ENCODE results near the gene SSR2.
"Not testable (repeated sequence)": the region's sequence is repeated elsewhere in the genome, so short reads cannot be mapped to it uniquely, and the experiment has no call there.

Gene SSR2

DNA sequence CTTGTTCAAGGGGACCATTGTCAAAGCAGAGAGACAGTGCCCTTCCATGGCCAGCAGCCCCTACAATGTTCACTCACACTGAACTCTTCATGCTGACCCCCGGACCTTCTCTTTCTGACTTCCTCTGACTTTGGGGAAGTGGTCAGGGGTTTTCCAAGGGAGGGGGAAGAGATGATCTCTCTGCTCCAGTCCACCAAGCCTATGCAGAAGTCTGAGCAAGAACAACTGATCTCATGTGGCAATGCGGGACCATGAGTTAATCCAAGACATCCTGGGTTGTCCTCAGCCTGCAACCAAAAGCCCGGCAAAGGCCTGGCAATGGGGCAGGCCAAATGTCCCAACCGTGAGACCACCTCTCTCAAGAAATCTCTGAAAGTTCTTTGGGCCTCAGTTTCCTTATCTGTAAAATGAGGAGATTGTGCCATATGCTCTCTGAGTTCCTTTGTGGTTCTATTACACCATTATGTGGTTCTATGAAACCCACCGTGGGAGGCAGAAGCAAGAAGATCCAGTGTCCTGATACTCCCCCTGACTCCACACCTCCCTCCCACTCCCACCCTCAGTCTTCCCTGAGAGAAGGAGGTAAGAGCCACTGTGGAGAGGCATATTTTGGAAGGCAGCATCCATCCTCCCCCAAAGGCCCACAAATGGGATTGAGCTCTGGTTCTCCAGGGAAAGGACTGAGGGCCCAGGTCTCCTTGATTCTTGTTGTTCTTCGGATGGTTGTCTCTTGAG lies 30.6 kb downstream of the SSR2 start:
- no peak for DNase-seq

- peak; percentile 81 for DNase-seq
Observed at GRCh38 chr1:155989242-155990004, 31.3 kb downstream of the SSR2 start.

- DNase-seq, result not testable (repeated sequence)
Observed at GRCh38 chr1:155984903-155985645, 35.7 kb downstream of the SSR2 start.

DNA sequence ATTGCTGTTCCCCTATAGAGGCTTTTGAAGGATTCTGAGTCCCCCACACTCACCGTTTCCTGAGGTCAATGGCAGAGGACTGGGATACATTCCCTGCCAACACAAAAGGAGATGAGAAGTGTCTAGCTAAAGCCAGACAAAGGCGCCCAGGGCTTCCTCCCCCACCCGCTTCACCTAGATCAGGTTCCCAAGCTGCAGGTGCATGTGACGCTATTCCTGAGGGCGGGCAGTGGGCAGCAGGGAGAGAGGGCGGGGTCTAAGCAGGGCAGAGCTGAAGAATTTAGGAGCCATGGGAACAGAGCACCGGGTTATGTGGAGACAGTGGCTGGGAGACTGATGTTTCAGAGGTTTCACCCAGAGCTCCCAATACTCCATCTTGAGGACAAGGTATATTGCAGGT lies 36.4 kb downstream of the SSR2 start:
- DNase-seq, result no peak

- DNase-seq, result peak; percentile 76
Observed at GRCh38 chr1:155983191-155984024, 37.3 kb downstream of the SSR2 start.

GRCh38 chr1:155982106-155982505 lies 38.6 kb downstream of the SSR2 start:
- no peak for DNase-seq

GRCh38 chr1:155981266-155982088 lies 39.3 kb downstream of the SSR2 start:
- DNase-seq, result peak; percentile 46

DNA sequence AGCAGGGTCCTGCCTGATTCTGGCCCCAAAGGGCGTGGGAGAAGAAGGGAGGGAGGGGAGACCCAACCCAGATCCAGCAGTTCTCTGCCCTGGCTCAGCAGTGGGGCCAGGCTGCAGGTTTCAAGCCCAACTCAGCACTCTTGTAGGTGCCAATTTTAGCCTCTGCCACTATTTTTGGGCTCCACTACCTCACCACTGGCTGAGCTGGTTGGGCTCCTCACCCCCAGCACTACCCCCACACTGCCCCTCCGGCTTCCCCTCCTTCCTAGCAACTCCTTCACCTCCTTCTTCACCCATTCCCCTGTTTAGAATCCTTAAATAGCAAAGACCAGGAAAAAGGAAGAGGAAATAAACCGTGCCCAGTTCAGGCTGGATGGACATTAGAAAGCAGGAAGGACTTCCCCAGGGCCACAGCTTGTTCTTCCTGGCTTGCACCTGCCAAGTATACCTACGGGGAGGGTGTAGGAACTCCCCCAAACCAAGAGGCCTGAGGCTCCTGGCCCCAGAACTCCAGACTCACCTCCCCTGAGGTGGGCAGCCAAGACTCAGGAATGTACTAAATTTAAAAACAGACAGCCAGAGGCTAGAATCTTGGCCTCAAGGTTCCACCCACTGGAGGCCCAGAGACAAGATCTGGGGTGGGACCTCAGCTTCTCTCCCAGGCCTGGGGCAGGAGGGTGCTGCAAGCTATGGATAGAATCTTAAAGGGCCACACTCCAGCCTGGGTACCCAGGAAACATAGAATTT lies 41.0 kb downstream of the SSR2 start:
- peak; percentile 91 for DNase-seq

- peak; percentile 55 for DNase-seq
Observed at GRCh38 chr1:155978973-155979429, 41.8 kb downstream of the SSR2 start.

- DNase-seq, result peak; percentile 95
Observed at GRCh38 chr1:155978325-155978972, 42.3 kb downstream of the SSR2 start, which contains the start of gene ARHGEF2. TSS of gene ARHGEF2 (minus strand) at chr1:155978547. CDS start at chr1:155978427, 120 bp downstream.

- DNase-seq, result peak; percentile 35
Observed at GRCh38 chr1:155977690-155978324, 42.9 kb downstream of the SSR2 start.

- DNase-seq, result peak; percentile 63
Observed at GRCh38 chr1:155976913-155977689, 43.6 kb downstream of the SSR2 start.

GRCh38 chr1:155976062-155976912 lies 44.5 kb downstream of the SSR2 start:
- peak; percentile 91 for DNase-seq

DNA sequence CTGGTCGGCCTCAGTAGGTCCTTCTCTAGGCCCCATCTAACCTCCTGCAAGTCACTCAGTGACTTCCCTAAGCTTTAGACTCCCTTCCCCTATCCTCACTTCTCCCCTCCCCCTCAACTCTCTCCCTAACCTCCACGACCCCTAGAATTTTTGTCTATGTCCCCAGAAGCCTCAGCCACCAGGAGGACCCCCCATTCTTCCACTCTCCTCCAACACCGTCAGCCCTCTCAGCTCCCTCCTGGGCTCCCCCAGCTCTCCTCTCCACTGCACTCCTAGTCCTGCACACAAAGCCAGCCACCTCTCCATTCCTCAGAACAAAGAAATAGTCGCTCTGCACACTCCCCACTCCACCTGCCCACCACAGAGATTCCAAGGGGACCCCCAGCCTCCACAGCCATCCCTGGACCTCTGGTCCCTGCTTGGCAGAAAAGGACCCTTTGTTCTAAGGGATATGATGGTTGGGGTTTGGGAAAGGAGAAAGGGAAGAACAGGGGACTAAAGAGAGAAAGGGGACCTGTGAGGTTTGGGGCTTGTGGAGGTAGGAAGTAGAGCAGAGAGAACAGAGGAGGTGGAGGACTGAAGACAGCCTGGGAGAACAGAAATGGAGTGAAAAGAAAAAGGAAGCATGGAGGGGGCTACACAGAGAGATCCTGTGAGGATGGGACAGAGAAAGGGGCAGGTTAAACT lies 45.2 kb downstream of the SSR2 start:
- no peak for DNase-seq

- no peak for DNase-seq
Observed at GRCh38 chr1:155974208-155975115, 46.3 kb downstream of the SSR2 start.

DNA sequence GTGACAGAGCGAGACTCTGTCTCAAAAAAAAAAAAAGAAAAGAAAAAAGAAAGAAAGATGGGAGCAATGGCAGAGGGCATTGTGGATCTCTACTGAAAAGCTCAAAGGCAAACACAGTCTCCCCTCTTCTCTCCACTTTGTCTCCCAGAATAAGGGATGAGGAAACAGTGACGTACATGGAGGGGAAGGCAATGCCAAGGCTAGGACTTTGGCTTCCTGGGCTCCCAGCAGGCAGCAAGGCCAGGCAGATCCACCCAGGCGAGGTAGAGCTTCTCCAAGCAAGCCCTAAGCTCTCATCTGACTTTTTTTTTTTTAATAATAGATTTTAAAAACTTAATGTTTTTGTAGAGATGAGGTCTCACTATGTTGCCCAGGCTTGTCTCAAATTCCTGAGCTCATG lies 47.0 kb downstream of the SSR2 start:
- no peak for DNase-seq

Measured in RPMI8226 (cell line).